Astrocyte of the cerebellum (primary cell): Measurements from ENCODE around the gene PRR19.

Experiments
- DNase-seq: peaks from one replicate; pipeline ENCODE4 v3.0.0-alpha.2; 2011; ENCODE audit warnings: low read depth
- H3K4me3 ChIP-seq: 2 replicates; pipeline ENCODE4 v1.5.1; 2011; ENCODE audit warnings: mild to moderate bottlenecking, low read depth, low read length, moderate library complexity
- CTCF ChIP-seq: IDR thresholded peaks from 2 replicates; pipeline ENCODE4 v1.5.1; 2012; ENCODE audit warnings: low read length, low read depth, moderate library complexity, mild to moderate bottlenecking; ENCODE audit errors: missing control alignments
- in situ Hi-C: cut with HindIII; loops from 2 replicates; pipeline ENCODE4 v1.10.0; 2017; ENCODE audit warnings: low sequenced_read_pairs

PRR19 gene

GRCh38 chr19:42272989-42273406 lies 28.9 kb upstream of the PRR19 start:
- TF ChIP-seq CTCF: no peak
- DNase-seq: no peak
- in situ Hi-C loops: no loop called here
- H3K4me3 ChIP-seq: no peak overlapping the region

- no peak overlapping the region for H3K4me3 ChIP-seq
- in situ Hi-C loops: no loop called here
- DNase-seq: no peak
- no peak for TF ChIP-seq CTCF
Measured at GRCh38 chr19:42273407-42274064, 28.4 kb upstream of the PRR19 start.

GRCh38 chr19:42274065-42274682 lies 27.8 kb upstream of the PRR19 start:
- no peak for TF ChIP-seq CTCF

GRCh38 chr19:42275103-42275502 lies 26.8 kb upstream of the PRR19 start:
- no peak for DNase-seq

More at GRCh38 chr19:42274065-42274682, 27.8 kb upstream of the PRR19 start:
- no peak overlapping the region for H3K4me3 ChIP-seq
- no peak for DNase-seq
- in situ Hi-C loops: no loop called here

GRCh38 chr19:42275517-42275916 lies 26.4 kb upstream of the PRR19 start:
- no peak for DNase-seq
- in situ Hi-C loops: no loop called here
- no peak for TF ChIP-seq CTCF
- no peak overlapping the region for H3K4me3 ChIP-seq

More at GRCh38 chr19:42275103-42275502, 26.8 kb upstream of the PRR19 start:
- no peak for TF ChIP-seq CTCF
- H3K4me3 ChIP-seq: no peak overlapping the region
- in situ Hi-C loops: no loop called here

- in situ Hi-C loops: no loop called here
- no peak overlapping the region for H3K4me3 ChIP-seq
- no peak for TF ChIP-seq CTCF
- no peak for DNase-seq
Measured at GRCh38 chr19:42276284-42276683, 25.6 kb upstream of the PRR19 start.
